Measurements from ENCODE around the gene HES3.

HES3 gene

DNA sequence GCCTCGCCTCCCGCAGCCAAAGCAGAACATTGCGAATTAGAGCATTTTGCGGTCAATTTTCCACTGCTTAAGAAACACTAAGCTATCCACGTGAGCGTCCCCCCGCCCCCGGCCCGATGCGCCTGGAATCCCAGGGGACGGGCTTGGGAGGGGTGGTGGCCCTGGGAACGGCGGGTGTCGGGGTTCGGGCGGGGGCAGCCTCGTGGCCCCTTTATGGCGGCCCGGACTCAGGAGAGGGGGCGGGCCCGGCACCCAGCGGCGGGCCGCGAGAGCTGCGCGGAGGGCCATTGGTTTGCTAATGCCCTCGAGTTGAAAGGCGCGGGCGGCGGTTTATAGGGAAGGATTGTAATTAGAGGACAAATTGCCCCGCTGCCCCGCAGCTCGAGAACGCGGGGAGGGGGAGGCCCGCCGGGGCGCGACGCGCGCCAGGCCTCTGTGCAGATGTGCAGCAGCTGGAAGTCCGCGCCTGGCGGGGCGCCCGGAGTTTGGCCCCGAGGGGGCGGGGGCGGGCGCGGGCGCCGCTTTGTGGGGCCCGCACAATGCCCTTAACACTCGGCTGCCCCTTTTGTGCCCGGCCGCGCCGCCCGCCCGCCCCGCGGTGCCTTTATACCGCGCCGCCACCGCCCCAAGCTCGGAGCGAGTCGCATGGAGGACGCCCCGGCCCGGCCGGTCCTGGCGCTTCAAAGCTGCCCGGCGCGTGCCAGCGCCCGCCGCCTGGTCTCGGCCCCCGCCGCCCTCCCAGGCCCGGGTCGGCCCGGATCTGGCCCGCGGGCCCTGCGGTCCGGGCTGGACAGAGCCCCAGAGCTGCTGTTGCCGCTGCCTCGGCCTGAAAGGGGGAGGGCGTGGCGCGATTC is 1.9 kb upstream of the HES3 start:
- TF ChIP-seq, protein P1, sequence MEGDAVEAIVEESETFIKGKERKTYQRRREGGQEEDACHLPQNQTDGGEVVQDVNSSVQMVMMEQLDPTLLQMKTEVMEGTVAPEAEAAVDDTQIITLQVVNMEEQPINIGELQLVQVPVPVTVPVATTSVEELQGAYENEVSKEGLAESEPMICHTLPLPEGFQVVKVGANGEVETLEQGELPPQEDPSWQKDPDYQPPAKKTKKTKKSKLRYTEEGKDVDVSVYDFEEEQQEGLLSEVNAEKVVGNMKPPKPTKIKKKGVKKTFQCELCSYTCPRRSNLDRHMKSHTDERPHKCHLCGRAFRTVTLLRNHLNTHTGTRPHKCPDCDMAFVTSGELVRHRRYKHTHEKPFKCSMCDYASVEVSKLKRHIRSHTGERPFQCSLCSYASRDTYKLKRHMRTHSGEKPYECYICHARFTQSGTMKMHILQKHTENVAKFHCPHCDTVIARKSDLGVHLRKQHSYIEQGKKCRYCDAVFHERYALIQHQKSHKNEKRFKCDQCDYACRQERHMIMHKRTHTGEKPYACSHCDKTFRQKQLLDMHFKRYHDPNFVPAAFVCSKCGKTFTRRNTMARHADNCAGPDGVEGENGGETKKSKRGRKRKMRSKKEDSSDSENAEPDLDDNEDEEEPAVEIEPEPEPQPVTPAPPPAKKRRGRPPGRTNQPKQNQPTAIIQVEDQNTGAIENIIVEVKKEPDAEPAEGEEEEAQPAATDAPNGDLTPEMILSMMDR (conservative IDR thresholded peaks at IDR 0.05; ENCODE audit: low read depth, low read length), result no peak
- peak overlapping the region; percentile 29 for H3K4me3 ChIP-seq (ENCODE audit: low read depth, low read length)
- DNase-seq (ENCODE audit: low read depth), result peak; percentile 49

- H3K4me3 ChIP-seq (ENCODE audit: low read depth, low read length), result no peak overlapping the region
- no peak for DNase-seq (ENCODE audit: low read depth)
- TF ChIP-seq, protein P1 (conservative IDR thresholded peaks at IDR 0.05; ENCODE audit: low read depth, low read length), result no peak
Measured at GRCh38 chr1:6243053-6243834, 735 bp upstream of the HES3 start.

GRCh38 chr1:6244401-6245049 is 546 bp downstream of the HES3 start:
- TF ChIP-seq, protein P1 (conservative IDR thresholded peaks at IDR 0.05; ENCODE audit: low read depth, low read length), result no peak
- DNase-seq (ENCODE audit: low read depth), result no peak
- H3K4me3 ChIP-seq (ENCODE audit: low read depth, low read length), result no peak overlapping the region

DNA sequence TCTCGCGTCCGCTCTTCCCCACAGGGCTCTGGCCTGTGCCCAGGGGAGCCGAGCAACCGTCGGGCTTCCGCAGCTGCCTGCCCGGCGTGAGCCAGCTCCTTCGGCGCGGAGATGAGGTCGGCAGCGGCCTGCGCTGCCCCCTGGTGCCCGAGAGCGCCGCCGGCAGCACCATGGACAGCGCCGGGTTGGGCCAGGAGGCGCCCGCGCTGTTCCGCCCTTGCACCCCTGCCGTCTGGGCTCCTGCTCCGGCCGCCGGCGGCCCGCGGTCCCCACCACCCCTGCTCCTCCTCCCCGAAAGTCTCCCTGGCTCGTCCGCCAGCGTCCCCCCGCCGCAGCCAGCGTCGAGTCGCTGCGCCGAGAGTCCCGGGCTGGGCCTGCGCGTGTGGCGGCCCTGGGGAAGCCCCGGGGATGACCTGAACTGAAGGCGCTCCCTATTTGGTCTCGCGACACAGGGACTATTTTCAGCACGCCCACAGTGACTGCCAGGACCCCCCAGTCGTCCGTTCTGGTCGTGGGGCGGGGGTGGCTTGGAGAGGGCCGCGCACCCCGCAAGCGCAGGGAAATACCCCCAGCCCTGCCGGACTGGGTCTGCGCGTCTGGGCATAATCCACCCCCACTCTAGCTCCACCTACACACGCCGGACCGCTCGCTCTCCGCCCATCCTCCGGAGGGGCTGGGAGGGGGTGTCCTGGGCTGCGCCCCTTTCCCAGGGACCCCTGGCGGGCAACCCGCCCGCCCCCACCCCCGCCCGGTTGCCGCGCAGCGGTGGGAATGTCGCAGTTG is 1.3 kb downstream of the HES3 start:
- DNase-seq (ENCODE audit: low read depth), result peak; percentile 83
- H3K4me3 ChIP-seq (ENCODE audit: low read depth, low read length), result no peak overlapping the region
- TF ChIP-seq, protein P1 (conservative IDR thresholded peaks at IDR 0.05; ENCODE audit: low read depth, low read length), result peak; percentile 65

DNA sequence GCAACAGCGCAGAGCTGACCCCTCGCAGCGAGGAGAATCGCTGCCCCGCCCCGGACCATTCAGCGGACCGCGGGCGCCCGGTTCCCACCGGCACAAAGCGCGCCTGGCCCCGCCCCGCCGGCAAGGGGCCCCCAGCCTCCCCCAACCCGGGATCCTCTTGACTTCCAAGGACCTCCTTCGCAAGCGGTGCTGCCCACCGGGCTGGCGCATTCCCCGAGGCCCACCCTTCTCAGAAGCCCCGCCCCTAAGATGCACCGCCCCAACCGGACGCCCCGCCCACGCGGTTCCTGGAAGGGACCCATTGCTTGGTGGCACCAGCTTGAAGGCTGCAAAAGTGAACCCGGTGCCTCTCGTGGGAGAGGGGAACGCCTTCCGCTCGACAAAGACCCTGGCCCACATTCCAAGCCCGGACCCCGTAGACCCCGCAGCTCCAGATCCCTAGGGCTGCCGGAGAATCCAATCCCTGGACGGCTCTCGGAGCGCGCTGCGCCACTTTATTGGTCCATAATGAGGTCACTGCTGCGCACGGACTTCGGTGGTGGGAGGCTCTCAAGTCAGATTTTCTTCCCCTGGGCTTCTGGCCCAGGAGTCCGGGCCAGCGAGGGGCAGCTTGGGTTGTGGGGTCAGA is 2.0 kb downstream of the HES3 start:
- peak overlapping the region; percentile 5 for H3K4me3 ChIP-seq (ENCODE audit: low read depth, low read length)
- no peak for DNase-seq (ENCODE audit: low read depth)
- TF ChIP-seq, protein P1 (conservative IDR thresholded peaks at IDR 0.05; ENCODE audit: low read depth, low read length), result no peak
